ENCODE results near the gene ZNF575. TPM values are rescaled to one million over a fixed set of nuclear protein-coding genes. Genes with fewer than 3 reads are reported as not detected.

The ZNF575 gene, protein sequence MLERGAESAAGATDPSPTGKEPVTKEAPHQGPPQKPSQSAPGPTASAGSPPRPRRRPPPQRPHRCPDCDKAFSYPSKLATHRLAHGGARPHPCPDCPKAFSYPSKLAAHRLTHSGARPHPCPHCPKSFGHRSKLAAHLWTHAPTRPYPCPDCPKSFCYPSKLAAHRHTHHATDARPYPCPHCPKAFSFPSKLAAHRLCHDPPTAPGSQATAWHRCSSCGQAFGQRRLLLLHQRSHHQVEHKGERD
- total RNA-seq (2021) (5.2 and 6.5 TPM in 2 replicates), Bru-seq, nascent RNA (percentile 31 among the genes with signal in this experiment), BruChase-seq, experiment 1, labeled RNA remaining after a 2-hour chase (percentile 38 among the genes with signal in this experiment), BruChase-seq, experiment 2, labeled RNA remaining after a 6-hour chase (percentile 36 among the genes with signal in this experiment)
- long read RNA-seq, partial matches to known transcripts = 0 of 26 reads
- long read RNA-seq, other reads (novel, unspliced or antisense) = 25 of 26 reads

DNA sequence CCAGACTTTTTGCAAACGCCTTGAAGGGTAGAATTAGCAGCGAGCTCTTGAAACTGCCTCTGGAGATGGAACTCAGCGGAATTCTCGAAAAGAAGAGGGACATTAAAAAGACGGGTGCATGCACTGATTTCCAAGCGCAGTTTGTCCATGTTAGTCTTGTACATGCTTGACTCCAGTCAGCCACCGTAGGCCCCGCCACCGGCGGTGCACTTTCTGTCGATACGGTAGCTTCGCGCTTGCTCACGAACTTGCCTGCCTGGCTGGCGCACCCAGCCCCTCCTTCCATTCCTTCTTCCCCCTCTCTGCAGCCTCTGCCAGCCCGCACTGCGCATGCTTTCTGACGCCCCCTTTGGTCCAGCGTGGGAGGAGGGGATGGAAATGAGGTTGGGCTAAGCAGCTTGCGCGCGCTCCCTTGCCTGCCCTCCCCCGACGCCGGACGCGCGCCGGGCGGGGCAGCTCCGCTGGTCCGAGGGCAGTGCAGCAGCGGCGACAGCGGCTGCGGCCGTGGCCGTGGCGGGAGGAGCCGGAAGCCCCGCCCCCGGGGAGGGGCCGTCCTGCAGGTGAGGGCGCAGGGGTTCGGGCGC, at the start of gene ZNF575:
Gene ZNF575, plus strand, starts transcription at position 227 of the 584 bp plus-strand sequence. CDS start 1,235 bp downstream, outside the sequence.
- intact Hi-C loops (cut with micrococcal nuclease; ENCODE audit: unreplicated experiment) = loop anchor here (5.0 kb wide), 1 partner anchor 264 kb away; no protein-coding TSS in a partner anchor
- Histone ChIP-seq H4K20me1 (ENCODE audit: insufficient read depth) (no peaks in the 10 kb centered on the region), H3K27me3 (ENCODE audit: insufficient read depth, low read depth) (no peaks in the 10 kb centered on the region), H3K4me3 (peak within 1 kb of the TSS; percentile 63), H3K4me2 (peak within 1 kb of the TSS; percentile 84), H3K9me2 (ENCODE audit: insufficient read depth) (no peaks in the 10 kb centered on the region), H3K9me3 (ENCODE audit: insufficient read depth, low read depth) (no peaks in the 10 kb centered on the region), H2AFZ (peak within 1 kb of the TSS; percentile 75), H3K4me1 (replicated peaks; ENCODE audit: insufficient read depth) (peaks cover 25% of the 10 kb centered on the region), H3K27ac (peak within 1 kb of the TSS; percentile 54), H3F3A (ENCODE audit: insufficient read depth, low read depth) (peaks cover 59% of the 10 kb centered on the region), H3K36me3 (ENCODE audit: low read depth) (no peaks in the 10 kb centered on the region), H3K79me2 (ENCODE audit: low read depth) (no peaks in the 10 kb centered on the region)
- ChIA-PET POLR2A (ENCODE audit: unreplicated experiment) (interaction anchor here (0.6 to 1.2 kb wide), 7 partner anchors 15 to 1645 kb away, joined by 3 to 10 read pairs (median 5); partner anchors contain the start of gene TRAPPC6A), CTCF (interaction anchor here (0.6 to 0.9 kb wide), 5 partner anchors 14 to 207 kb away, joined by 3 to 12 read pairs (median 4); no protein-coding TSS in a partner anchor)
- no peak for TF ChIP-seq EZH2 (IDR thresholded peaks at IDR 0.05; ENCODE audit: low read depth)
- TF ChIP-seq, protein P1, sequence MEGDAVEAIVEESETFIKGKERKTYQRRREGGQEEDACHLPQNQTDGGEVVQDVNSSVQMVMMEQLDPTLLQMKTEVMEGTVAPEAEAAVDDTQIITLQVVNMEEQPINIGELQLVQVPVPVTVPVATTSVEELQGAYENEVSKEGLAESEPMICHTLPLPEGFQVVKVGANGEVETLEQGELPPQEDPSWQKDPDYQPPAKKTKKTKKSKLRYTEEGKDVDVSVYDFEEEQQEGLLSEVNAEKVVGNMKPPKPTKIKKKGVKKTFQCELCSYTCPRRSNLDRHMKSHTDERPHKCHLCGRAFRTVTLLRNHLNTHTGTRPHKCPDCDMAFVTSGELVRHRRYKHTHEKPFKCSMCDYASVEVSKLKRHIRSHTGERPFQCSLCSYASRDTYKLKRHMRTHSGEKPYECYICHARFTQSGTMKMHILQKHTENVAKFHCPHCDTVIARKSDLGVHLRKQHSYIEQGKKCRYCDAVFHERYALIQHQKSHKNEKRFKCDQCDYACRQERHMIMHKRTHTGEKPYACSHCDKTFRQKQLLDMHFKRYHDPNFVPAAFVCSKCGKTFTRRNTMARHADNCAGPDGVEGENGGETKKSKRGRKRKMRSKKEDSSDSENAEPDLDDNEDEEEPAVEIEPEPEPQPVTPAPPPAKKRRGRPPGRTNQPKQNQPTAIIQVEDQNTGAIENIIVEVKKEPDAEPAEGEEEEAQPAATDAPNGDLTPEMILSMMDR (conservative IDR thresholded peaks at IDR 0.05) = no peak
- peak; percentile 81 to 95 for DNase-seq
- no TSS peak for BruUV-seq (replicated peaks)

DNA sequence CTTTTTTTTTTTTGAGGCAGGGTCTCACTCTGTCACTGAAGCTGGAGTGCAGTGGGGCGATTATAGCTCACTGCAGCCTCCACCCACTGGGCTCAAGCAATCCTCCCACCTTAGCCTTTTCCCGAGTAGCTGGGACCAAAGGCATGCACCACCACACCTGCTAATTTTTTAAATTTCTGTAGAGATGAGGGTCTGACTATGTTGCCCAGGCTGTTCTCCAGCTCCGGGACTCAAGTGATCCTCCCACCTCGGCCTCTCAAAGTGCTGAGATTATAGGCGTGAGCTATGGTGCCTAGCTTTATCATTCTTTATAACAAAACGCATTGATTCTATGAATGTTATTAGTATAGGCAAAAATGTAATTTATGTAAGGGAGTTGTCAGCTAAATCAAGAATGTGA, 49.7 kb upstream of the ZNF575 start:
- TF ChIP-seq EZH2 (IDR thresholded peaks at IDR 0.05; ENCODE audit: low read depth) = no peak
- TF ChIP-seq, protein P1 (conservative IDR thresholded peaks at IDR 0.05) = no peak
- POLR2A ChIA-PET (ENCODE audit: unreplicated experiment) = no interaction called here

DNA sequence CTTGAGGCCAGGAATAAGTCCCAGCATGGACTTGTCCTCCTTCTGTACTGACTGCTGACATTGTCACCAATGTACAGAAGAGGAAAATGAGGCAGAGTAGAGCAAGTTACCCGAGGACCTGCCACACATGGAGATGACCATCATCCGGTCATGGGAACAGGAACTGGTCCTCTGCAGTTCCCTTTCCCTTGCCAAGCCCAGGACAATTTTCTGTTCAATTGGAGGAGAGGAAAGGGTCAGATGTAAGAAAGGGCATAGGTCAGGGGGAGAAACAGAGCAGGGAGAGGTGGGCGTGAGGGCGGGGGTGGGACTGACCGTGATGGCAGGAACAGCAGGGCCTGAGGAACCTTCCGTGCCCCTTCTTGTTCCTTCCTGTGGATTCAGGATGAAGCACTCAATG, 47.0 kb upstream of the ZNF575 start:
- no peaks in the 10 kb centered on the region for H3K36me3 ChIP-seq (ENCODE audit: low read depth)
- H3F3A ChIP-seq (ENCODE audit: insufficient read depth, low read depth) = peaks cover 4% of the 10 kb centered on the region; the same call in 1 of the 2 replicates
- no peaks in the 10 kb centered on the region for H4K20me1 ChIP-seq (ENCODE audit: insufficient read depth)
- no peaks in the 10 kb centered on the region for H3K9me2 ChIP-seq (ENCODE audit: insufficient read depth)
- H3K4me1 ChIP-seq (replicated peaks; ENCODE audit: insufficient read depth) = no peaks in the 10 kb centered on the region
- POLR2A ChIA-PET (ENCODE audit: unreplicated experiment) = no interaction called here
- no peak for DNase-seq
- no peak overlapping the region for H2AFZ ChIP-seq
- BruUV-seq (replicated peaks) = no TSS peak
- H3K9me3 ChIP-seq (ENCODE audit: insufficient read depth, low read depth) = no peaks in the 10 kb centered on the region
- no peak for TF ChIP-seq EZH2 (IDR thresholded peaks at IDR 0.05; ENCODE audit: low read depth)
- TF ChIP-seq, protein P1 (conservative IDR thresholded peaks at IDR 0.05) = no peak
- H3K4me3 ChIP-seq = no peak overlapping the region
- H3K4me2 ChIP-seq = no peak overlapping the region
- no peak overlapping the region for H3K27ac ChIP-seq
- intact Hi-C loops (cut with micrococcal nuclease; ENCODE audit: unreplicated experiment) = no loop called here
- no peaks in the 10 kb centered on the region for H3K79me2 ChIP-seq (ENCODE audit: low read depth)
- no peaks in the 10 kb centered on the region for H3K27me3 ChIP-seq (ENCODE audit: insufficient read depth, low read depth)
- CTCF ChIA-PET = no interaction called here

More for the DNA sequence above, 49.7 kb upstream of the ZNF575 start:
- no peaks in the 10 kb centered on the region for H3K79me2 ChIP-seq (ENCODE audit: low read depth)
- peaks cover 4% of the 10 kb centered on the region for H3F3A ChIP-seq (ENCODE audit: insufficient read depth, low read depth)
- no peak overlapping the region for H3K4me2 ChIP-seq
- no peak overlapping the region for H3K27ac ChIP-seq
- no peaks in the 10 kb centered on the region for H3K9me2 ChIP-seq (ENCODE audit: insufficient read depth)
- H3K9me3 ChIP-seq (ENCODE audit: insufficient read depth, low read depth) = no peaks in the 10 kb centered on the region
- H3K27me3 ChIP-seq (ENCODE audit: insufficient read depth, low read depth) = no peaks in the 10 kb centered on the region
- CTCF ChIA-PET = no interaction called here
- H4K20me1 ChIP-seq (ENCODE audit: insufficient read depth) = no peaks in the 10 kb centered on the region
- BruUV-seq (replicated peaks) = no TSS peak
- no peak for DNase-seq
- no peak overlapping the region for H3K4me3 ChIP-seq
- intact Hi-C loops (cut with micrococcal nuclease; ENCODE audit: unreplicated experiment) = no loop called here
- H2AFZ ChIP-seq = no peak overlapping the region
- no peaks in the 10 kb centered on the region for H3K36me3 ChIP-seq (ENCODE audit: low read depth)
- H3K4me1 ChIP-seq (replicated peaks; ENCODE audit: insufficient read depth) = no peaks in the 10 kb centered on the region
